Upper lobe of right lung (tissue), 1 donor: ENCODE data around the gene OOSP2. TPM values are rescaled to one million over a fixed set of nuclear protein-coding genes. Genes with fewer than 3 reads are reported as not detected.

Experiments used
- ATAC-seq: fragments of 200-7000 bp; cut with Tn5 transposase; one replicate; pipeline ENCODE4 v1.9.1; 2020; ENCODE audit warnings: mild to moderate bottlenecking, moderate library complexity
- DNase-seq: peaks from one replicate; pipeline ENCODE4 v3.0.0-alpha.2; 2020
- H3K27ac ChIP-seq: fragments of 200-600 bp; one replicate; pipeline ENCODE4 v1.8.0; 2022
- H3K27me3 ChIP-seq: fragments of 200-600 bp; one replicate; pipeline ENCODE4 v1.8.0; 2022; ENCODE audit warnings: mild to moderate bottlenecking
- H3K36me3 ChIP-seq: fragments of 200-600 bp; one replicate; pipeline ENCODE4 v1.8.0; 2022
- H3K4me1 ChIP-seq: fragments of 200-600 bp; one replicate; pipeline ENCODE4 v1.8.0; 2022
- H3K4me3 ChIP-seq: fragments of 200-600 bp; one replicate; pipeline ENCODE4 v1.8.0; 2022; ENCODE audit warnings: mild to moderate bottlenecking
- H3K9me3 ChIP-seq: fragments of 200-600 bp; one replicate; pipeline ENCODE4 v1.8.0; 2022
- intact Hi-C: fragments of 100-400 bp; cut with DNase I; formaldehyde crosslinking; loops from one replicate; pipeline ENCODE4 v1.11.0; 2022
- long read RNA-seq: library from polyadenylated mRNA; unstranded; transcript quantifications from one replicate; pipeline ENCODE4 v2.0.0, GENCODE V29; 2021
- total RNA-seq: library from RNA; stranded (reverse); fragmentation: NEBNext Ultra II Directional; extraction: Animal tissue kit (Norgen Biotek cat#: 25700); gene quantifications from one replicate; pipeline ENCODE4 v1.2.1, GENCODE V29; 2021
- TF ChIP-seq, protein P1 (sequence below): fragments of 200-600 bp; IDR thresholded peaks from one replicate; pipeline ENCODE4 v1.8.0; 2022; ENCODE audit warnings: antibody characterized with exemption
- donor health status: DM: no; HTN: yes; CAD: no; lungs with severe emphysema.

OOSP2 gene
- not detected for total RNA-seq
- long read RNA-seq: 0 reads

- Histone ChIP-seq H3K27ac (no peak within 1 kb of the TSS), H3K36me3 (no peaks in the 10 kb centered on the region), H3K4me1 (no peaks in the 10 kb centered on the region), H3K9me3 (no peaks in the 10 kb centered on the region), H3K27me3 (no peaks in the 10 kb centered on the region), H3K4me3 (no peak within 1 kb of the TSS)
- no peak for ATAC-seq
- TF ChIP-seq, protein P1, sequence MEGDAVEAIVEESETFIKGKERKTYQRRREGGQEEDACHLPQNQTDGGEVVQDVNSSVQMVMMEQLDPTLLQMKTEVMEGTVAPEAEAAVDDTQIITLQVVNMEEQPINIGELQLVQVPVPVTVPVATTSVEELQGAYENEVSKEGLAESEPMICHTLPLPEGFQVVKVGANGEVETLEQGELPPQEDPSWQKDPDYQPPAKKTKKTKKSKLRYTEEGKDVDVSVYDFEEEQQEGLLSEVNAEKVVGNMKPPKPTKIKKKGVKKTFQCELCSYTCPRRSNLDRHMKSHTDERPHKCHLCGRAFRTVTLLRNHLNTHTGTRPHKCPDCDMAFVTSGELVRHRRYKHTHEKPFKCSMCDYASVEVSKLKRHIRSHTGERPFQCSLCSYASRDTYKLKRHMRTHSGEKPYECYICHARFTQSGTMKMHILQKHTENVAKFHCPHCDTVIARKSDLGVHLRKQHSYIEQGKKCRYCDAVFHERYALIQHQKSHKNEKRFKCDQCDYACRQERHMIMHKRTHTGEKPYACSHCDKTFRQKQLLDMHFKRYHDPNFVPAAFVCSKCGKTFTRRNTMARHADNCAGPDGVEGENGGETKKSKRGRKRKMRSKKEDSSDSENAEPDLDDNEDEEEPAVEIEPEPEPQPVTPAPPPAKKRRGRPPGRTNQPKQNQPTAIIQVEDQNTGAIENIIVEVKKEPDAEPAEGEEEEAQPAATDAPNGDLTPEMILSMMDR: no peak
- DNase-seq: no peak
- intact Hi-C loops: no loop called here
These were observed at the start of gene OOSP2 for GRCh38 chr11:60040109-60040508. Gene OOSP2 (plus strand): TSS chr11:60040409. CDS start chr11:60040460, 51 bp downstream.

- no peak overlapping the region for H3K4me3 ChIP-seq
- H3K4me1 ChIP-seq: no peaks in the 10 kb centered on the region
- no peaks in the 10 kb centered on the region for H3K36me3 ChIP-seq
- intact Hi-C loops: no loop called here
- DNase-seq: no peak
- peaks cover 3% of the 10 kb centered on the region for H3K9me3 ChIP-seq
- TF ChIP-seq, protein P1: no peak
- ATAC-seq: no peak
- H3K27me3 ChIP-seq: no peaks in the 10 kb centered on the region
- H3K27ac ChIP-seq: no peak overlapping the region
These were observed 49.8 kb upstream of the OOSP2 start for GRCh38 chr11:59990421-59990820.

DNA sequence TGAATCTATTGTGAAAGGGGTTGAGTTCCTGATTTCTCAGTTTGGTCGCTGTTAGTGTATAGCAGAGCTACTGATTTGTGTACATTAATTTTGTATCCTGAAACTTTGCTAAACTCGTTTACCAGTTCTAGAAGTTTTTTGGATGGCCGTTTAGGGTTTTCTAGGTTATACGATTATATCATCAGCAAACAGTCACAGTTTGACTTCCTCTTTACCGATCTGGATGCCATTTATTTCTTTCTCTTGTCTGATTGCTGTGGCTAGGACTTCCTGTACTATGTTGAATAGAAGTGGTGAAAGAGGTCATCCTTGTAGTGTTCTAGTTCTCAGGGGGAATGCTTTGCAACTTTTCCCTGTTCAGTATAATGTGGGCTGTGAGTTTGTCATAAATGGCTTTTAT is 47.8 kb upstream of the OOSP2 start:
- intact Hi-C loops: no loop called here
- TF ChIP-seq, protein P1: no peak
- no peak for ATAC-seq
- H3K4me1 ChIP-seq: no peaks in the 10 kb centered on the region
- no peak overlapping the region for H3K4me3 ChIP-seq
- H3K36me3 ChIP-seq: no peaks in the 10 kb centered on the region
- no peaks in the 10 kb centered on the region for H3K27me3 ChIP-seq
- no peak for DNase-seq
- H3K9me3 ChIP-seq: peaks cover 3% of the 10 kb centered on the region
- no peak overlapping the region for H3K27ac ChIP-seq

DNA sequence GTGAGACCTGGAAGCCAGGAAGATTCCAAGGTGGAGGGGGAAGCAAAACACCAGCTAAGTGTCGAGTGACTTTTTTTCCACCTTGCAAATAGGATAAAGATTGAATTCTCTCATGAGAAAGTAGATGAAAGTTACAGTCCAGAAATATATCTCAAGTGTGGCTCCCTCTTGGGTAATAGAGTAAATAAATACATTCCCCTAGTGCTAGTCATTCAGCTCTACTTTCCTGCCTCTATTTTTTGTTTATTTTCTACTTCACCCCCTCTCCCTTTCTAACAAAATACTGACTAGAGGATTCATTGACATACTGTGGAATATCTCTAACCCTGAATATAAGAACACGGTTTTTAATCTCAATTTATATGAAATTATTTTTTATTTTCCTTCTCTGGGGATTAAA is 42.4 kb upstream of the OOSP2 start:
- TF ChIP-seq, protein P1: no peak
- Histone ChIP-seq H3K27me3 (no peaks in the 10 kb centered on the region), H3K4me1 (no peaks in the 10 kb centered on the region), H3K9me3 (no peaks in the 10 kb centered on the region), H3K4me3 (no peak overlapping the region), H3K36me3 (no peaks in the 10 kb centered on the region), H3K27ac (no peak overlapping the region)
- intact Hi-C loops: no loop called here
- DNase-seq (no peak), ATAC-seq (no peak)

DNA sequence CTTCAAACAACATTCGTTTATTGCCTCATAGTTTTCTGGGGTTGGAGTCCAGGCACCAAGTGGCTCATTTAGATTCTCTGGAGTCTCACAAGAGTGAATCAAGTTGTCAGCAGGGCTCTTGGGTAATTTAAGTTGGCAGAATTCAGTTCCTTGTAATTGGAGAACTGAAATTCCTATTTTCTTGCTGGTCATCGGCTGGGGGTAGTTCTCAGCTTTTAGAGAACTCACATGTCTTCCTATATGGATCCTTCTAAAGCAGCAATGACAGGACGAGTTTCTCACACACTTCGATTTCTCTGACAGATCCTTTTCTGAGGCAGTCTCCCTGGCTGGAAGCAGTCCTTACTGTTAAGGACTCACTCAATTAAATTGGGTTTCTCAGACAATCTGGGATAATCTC is 40.5 kb upstream of the OOSP2 start:
- no peaks in the 10 kb centered on the region for H3K9me3 ChIP-seq
- H3K4me3 ChIP-seq: no peak overlapping the region
- no peaks in the 10 kb centered on the region for H3K27me3 ChIP-seq
- H3K4me1 ChIP-seq: no peaks in the 10 kb centered on the region
- H3K27ac ChIP-seq: no peak overlapping the region
- intact Hi-C loops: no loop called here
- ATAC-seq (no peak), DNase-seq (no peak)
- TF ChIP-seq, protein P1: no peak
- no peaks in the 10 kb centered on the region for H3K36me3 ChIP-seq

DNA sequence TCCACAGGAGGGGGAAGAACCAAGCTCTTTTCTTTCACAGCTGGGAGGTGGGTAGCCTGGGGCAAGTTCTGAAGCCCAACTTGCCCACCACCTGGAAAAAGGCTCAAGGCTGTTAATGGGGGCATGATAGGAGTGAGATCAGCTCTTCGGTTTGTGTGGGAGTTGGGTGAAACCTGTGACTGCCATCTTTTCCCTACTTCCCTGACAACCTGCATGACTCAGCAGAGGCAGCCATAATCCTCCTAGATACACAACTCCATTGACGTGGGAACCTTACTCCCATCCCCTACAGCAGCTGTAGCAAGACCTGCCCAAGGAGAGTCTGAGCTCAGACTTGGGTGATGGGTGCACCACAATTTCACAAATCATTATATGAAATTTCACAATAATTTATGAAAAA is 36.5 kb upstream of the OOSP2 start:
- ATAC-seq (no peak), DNase-seq (no peak)
- H3K27me3 ChIP-seq: no peaks in the 10 kb centered on the region
- no peak overlapping the region for H3K27ac ChIP-seq
- TF ChIP-seq, protein P1: no peak
- H3K4me1 ChIP-seq: no peaks in the 10 kb centered on the region
- H3K4me3 ChIP-seq: no peak overlapping the region
- H3K36me3 ChIP-seq: no peaks in the 10 kb centered on the region
- intact Hi-C loops: no loop called here
- no peaks in the 10 kb centered on the region for H3K9me3 ChIP-seq
